Adrenal gland (tissue), 5 donors: ENCODE results near the gene C1QTNF5.

Experiments used
- POLR2A ChIP-seq, 2 donors: fragments of 450-650 bp; IDR thresholded peaks; one replicate each; pipeline ENCODE4 v1.6.1; 2017; ENCODE audit warnings: antibody characterized with exemption in 2 of 2, mild to moderate bottlenecking in 2 of 2, moderate library complexity in 1 of 2
- TF ChIP-seq, protein P1 (sequence below), 6 experiments: fragments of 450-650 bp in 4 of 6; fragments of 200-600 bp in 2 of 6; sonication (generic) in 1 of 6; IDR thresholded peaks; 1 replicate in 5 of 6; 2 replicates in 1 of 6; pipeline versions ENCODE4 v1.5.1 to v1.8.0; 2016 to 2021; ENCODE audit warnings: antibody characterized with exemption in 6 of 6, mild to moderate bottlenecking in 2 of 6, moderate library complexity in 1 of 6
- donor health status: DM: no; HTN: no; CAD: no.

- TF ChIP-seq, protein P1, sequence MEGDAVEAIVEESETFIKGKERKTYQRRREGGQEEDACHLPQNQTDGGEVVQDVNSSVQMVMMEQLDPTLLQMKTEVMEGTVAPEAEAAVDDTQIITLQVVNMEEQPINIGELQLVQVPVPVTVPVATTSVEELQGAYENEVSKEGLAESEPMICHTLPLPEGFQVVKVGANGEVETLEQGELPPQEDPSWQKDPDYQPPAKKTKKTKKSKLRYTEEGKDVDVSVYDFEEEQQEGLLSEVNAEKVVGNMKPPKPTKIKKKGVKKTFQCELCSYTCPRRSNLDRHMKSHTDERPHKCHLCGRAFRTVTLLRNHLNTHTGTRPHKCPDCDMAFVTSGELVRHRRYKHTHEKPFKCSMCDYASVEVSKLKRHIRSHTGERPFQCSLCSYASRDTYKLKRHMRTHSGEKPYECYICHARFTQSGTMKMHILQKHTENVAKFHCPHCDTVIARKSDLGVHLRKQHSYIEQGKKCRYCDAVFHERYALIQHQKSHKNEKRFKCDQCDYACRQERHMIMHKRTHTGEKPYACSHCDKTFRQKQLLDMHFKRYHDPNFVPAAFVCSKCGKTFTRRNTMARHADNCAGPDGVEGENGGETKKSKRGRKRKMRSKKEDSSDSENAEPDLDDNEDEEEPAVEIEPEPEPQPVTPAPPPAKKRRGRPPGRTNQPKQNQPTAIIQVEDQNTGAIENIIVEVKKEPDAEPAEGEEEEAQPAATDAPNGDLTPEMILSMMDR (IDR thresholded peaks at IDR 0.05) = no peak
- no peak for TF ChIP-seq POLR2A (IDR thresholded peaks at IDR 0.05)
Observed at GRCh38 chr11:119305556-119306372, 34.9 kb downstream of the C1QTNF5 start.
